Mucosa of descending colon (tissue), 3 donors: ENCODE results near the gene RGS7. TPM values are rescaled to one million over a fixed set of nuclear protein-coding genes. Genes with fewer than 3 reads are reported as not detected.

Experiments used
- ATAC-seq: fragments of 200-7000 bp; cut with Tn5 transposase; one replicate; pipeline ENCODE4 v1.9.1; 2020; ENCODE audit warnings: mild to moderate bottlenecking, moderate library complexity
- DNase-seq, 3 donors: peaks; one replicate each; pipeline ENCODE4 v3.0.0-alpha.2; 2020
- H3K36me3 ChIP-seq: fragments of 200-600 bp; one replicate; pipeline ENCODE4 v1.8.0; 2021; ENCODE audit warnings: low read depth, mild to moderate bottlenecking
- H3K4me1 ChIP-seq: fragments of 200-600 bp; one replicate; pipeline ENCODE4 v1.8.0; 2021; ENCODE audit warnings: low read depth, mild to moderate bottlenecking
- H3K4me3 ChIP-seq: fragments of 200-600 bp; one replicate; pipeline ENCODE4 v1.8.0; 2021; ENCODE audit warnings: mild to moderate bottlenecking
- H3K9me3 ChIP-seq: fragments of 200-600 bp; one replicate; pipeline ENCODE4 v1.8.0; 2021; ENCODE audit warnings: mild to moderate bottlenecking
- intact Hi-C, 2 donors: fragments of 100-400 bp; cut with DNase I in 1 of 2; cut with micrococcal nuclease in 1 of 2; formaldehyde crosslinking; loops; one replicate each; pipeline versions ENCODE4 v1.11.0 to v1.11.1; 2022; cut with DNase I, micrococcal nuclease
- long read RNA-seq, 2 donors: library from polyadenylated mRNA; unstranded; transcript quantifications; one replicate each; pipeline ENCODE4 v2.0.0, GENCODE V29; 2019 to 2021
- total RNA-seq, 3 donors: library from RNA; stranded (reverse); fragmentation: NEBNext Ultra II Directional in 2 of 3; extraction: Animal tissue kit (Norgen Biotek cat#: 25700) in 2 of 3; gene quantifications; one replicate each; pipeline versions ENCODE4 v1.2.1 to v1.2.4, GENCODE V29; 2021 to 2023
- TF ChIP-seq, protein P1 (sequence below): fragments of 200-600 bp; IDR thresholded peaks from one replicate; pipeline ENCODE4 v1.8.0; 2022; ENCODE audit warnings: antibody characterized with exemption, mild to moderate bottlenecking
- donor health status: DM: no; HTN: no; CAD: no; lungs with moderate emphysema.
- donor health status: DM: no; HTN: no; CAD: no.
- donor health status: DM: no; HTN: yes; CAD: no.

The RGS7 gene
- under 1 TPM in 1 of 3 donors, not detected in 2; 0.51 TPM for total RNA-seq
- long read RNA-seq, donor 1, result 0 reads
- long read RNA-seq, donor 2, result 0 reads

DNA sequence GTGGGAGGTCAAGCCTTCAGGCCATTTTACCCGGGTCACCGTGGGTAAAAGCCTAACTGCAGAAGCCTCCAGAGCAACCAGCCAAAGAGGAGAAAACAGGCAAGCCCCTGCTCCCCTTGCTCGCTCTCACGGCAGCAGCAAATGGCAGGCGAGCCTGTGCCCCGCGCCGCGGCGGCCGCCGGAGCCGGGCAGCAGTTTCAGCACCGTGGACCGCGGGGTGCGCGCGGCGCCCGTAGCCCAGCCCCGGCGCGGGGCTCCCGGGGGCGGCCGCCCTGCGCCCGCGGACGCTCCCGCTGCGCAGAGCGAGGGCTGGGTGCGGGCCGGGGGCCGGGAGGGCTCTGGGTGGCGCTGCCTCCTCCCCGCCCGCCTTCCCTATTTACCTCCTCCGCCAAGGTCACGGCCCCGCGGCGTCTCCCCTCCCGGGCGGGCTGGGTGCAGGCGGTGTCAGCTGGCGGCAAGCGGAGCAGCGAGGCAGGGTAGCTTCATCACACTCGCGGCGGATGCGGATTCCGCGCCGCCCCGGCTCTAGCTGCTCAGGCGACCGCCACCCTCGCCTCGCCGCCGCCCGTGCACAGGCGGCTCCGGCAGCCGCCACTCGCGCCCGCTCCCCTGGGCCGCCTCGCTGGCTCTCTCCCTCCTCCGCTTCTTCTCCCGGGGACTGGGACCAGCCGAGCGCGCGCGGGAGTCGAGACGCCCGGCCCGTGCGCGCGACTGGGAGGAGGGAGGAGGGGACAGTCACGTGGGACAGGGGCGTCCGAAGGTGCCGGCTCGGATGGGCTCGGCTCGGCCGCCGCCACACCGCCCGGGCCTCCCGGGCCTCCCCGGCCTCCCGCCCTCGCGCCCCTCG, at the start of gene RGS7:
TSS of gene RGS7 (minus strand) at position 687 of the 847 bp plus-strand sequence.
- TF ChIP-seq, protein P1, sequence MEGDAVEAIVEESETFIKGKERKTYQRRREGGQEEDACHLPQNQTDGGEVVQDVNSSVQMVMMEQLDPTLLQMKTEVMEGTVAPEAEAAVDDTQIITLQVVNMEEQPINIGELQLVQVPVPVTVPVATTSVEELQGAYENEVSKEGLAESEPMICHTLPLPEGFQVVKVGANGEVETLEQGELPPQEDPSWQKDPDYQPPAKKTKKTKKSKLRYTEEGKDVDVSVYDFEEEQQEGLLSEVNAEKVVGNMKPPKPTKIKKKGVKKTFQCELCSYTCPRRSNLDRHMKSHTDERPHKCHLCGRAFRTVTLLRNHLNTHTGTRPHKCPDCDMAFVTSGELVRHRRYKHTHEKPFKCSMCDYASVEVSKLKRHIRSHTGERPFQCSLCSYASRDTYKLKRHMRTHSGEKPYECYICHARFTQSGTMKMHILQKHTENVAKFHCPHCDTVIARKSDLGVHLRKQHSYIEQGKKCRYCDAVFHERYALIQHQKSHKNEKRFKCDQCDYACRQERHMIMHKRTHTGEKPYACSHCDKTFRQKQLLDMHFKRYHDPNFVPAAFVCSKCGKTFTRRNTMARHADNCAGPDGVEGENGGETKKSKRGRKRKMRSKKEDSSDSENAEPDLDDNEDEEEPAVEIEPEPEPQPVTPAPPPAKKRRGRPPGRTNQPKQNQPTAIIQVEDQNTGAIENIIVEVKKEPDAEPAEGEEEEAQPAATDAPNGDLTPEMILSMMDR, result no peak
- ATAC-seq (peak; percentile 86), DNase-seq (peak; percentile 21 to 53 (median 52))
- intact Hi-C loops, result no loop called here
- Histone ChIP-seq H3K4me3 (no peak within 1 kb of the TSS), H3K36me3 (no peaks in the 10 kb centered on the region), H3K9me3 (no peaks in the 10 kb centered on the region), H3K4me1 (no peaks in the 10 kb centered on the region)

DNA sequence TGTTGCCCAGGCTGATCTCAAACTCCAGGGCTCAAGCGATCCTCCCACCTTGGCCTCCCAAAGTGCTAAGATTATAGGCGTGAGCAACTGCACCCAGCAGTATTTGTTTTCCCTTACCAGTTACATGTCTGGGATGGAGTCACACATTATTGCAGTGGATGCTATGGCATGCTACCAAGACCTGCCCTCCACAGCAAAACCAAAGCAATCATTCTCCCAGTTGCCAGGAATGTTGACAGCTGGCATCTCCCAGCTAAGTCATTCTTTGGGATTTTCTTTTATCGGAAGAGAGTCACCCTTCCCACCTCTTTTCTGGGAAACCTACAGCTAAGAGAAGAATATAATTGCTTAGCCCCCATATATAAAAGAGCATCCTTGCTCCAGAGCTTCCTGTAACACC, 49.4 kb upstream of the RGS7 start:
- no peak for DNase-seq
- Histone ChIP-seq H3K4me1 (no peaks in the 10 kb centered on the region), H3K4me3 (no peak overlapping the region), H3K36me3 (no peaks in the 10 kb centered on the region), H3K9me3 (no peaks in the 10 kb centered on the region)
- ATAC-seq, result no peak
- intact Hi-C loops, result no loop called here
- TF ChIP-seq, protein P1, result no peak

DNA sequence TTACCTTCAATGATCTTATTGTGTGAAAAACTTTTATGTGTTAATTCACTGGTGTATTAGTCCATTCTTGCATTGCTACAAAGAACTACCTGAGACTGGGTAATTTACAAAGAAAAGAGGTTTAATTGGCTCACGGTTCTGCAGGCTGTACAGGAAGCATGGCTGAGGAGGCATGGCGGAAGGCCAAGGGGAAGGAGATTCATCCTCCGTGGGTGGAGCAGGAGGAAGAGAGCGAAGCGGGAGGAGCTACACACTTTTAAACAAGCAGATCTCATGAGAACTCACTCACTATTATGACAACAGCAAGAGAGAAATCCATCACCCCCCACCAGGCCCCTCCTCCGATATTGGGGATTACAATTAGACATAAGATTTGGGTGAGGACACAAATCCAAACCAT, 44.2 kb upstream of the RGS7 start:
- TF ChIP-seq, protein P1, result no peak
- Histone ChIP-seq H3K4me3 (no peak overlapping the region), H3K4me1 (no peaks in the 10 kb centered on the region), H3K36me3 (no peaks in the 10 kb centered on the region), H3K9me3 (no peaks in the 10 kb centered on the region)
- intact Hi-C loops, result no loop called here
- no peak for DNase-seq
- no peak for ATAC-seq

DNA sequence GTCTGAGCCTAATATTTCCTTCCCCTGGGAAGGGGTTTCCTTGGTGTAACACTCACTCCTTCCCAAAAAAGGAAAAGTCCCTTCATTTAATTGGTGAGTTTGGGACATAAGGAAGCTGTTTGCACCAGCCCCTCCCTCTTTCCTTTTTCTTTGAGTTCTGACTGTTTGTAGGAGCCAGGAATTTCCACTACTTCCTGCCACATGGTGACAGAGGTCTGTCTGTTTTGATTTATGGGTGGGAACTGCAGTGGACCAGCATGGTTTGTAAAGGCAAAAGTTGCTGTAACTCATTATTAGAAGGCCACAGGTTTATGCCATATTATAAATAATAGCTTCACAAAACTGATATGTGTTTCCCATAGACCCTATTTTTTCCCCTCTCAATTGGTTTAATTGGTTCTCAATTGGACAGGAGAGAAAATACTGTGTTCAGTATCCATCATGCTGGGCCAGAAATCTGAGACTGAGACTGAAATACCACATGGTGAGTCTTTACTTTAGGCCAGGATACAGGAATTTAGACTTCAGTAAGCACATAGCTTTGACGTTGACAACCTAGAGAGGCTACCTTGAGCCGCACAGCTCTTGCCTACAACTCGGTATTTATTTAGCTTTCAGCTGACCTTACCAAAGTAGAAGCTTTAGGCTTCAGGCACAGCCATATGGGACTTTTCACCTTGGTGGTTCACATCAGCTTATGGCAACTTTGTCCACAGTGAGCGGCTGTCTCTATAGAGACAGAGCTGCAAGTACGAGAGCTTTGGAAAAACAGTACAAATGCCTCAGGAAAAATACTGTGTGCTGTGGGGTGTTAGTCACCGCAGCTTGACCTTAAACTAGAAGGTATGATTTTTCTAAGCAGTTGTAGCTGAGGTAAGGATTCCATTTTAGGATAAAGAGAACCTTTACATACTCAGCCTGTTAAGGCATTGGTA, 40.0 kb upstream of the RGS7 start:
- intact Hi-C loops, result no loop called here
- Histone ChIP-seq H3K36me3 (no peaks in the 10 kb centered on the region), H3K4me1 (no peaks in the 10 kb centered on the region), H3K4me3 (no peak overlapping the region), H3K9me3 (no peaks in the 10 kb centered on the region)
- DNase-seq (no peak), ATAC-seq (no peak)
- TF ChIP-seq, protein P1, result no peak

DNA sequence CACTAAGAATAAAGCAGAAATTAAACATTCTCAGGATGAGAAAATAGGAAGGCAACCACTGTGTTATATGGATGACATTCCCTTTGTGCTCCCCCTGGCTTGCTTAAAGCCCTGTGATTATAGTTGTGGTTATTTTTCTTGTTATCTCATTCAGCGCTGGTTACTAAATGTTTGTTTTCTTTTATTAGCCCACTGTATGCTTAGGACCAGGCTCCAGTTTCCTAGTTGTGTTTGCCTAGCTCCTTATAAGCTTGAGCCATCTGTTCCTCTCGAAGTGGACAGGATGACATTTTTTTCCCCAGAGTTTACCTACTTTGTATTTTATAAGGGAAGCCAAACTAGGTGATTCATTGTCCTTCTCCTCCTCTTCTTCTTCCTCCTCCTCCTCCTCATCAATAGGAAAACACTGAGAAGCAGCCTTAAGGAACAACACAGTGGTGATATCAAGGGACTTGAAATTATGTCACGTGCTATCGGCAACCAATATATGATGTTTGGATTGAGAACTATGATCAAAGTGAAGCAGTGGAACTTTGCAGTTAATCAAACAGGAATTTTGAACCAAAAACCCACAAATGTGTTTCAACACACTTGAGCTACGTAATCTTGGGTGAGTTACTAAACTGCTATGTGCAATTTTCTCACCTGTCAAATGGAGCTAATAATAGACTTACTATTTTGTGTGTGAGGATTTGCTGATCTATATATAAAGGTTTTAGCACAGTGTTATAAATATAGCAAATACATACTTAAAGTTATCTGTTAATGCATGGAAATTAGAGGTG, 35.1 kb upstream of the RGS7 start:
- Histone ChIP-seq H3K9me3 (no peaks in the 10 kb centered on the region), H3K4me1 (no peaks in the 10 kb centered on the region), H3K4me3 (no peak overlapping the region), H3K36me3 (no peaks in the 10 kb centered on the region)
- TF ChIP-seq, protein P1, result no peak
- ATAC-seq (no peak), DNase-seq (no peak)
- intact Hi-C loops, result no loop called here
